GM12878 (cell line): ENCODE measurements around the gene KIF2A. TPM values are rescaled to one million over a fixed set of nuclear protein-coding genes. Genes with fewer than 3 reads are reported as not detected.

Experiments
- ASH2L ChIP-seq: fragments of 300-600, 200-600 bp; sonication (generic); IDR thresholded peaks from 2 replicates; pipeline ENCODE4 v1.6.1; 2017; ENCODE audit warnings: low read depth, mild to moderate bottlenecking, borderline replicate concordance
- ATF3 ChIP-seq: IDR thresholded peaks from 2 replicates; pipeline ENCODE4 v1.6.1; 2011; ENCODE audit warnings: low read depth, mild to moderate bottlenecking, low read length, moderate library complexity, borderline replicate concordance; ENCODE audit errors: extremely low read depth
- BRCA1 ChIP-seq: IDR thresholded peaks from 2 replicates; pipeline ENCODE4 v1.6.1; 2011; ENCODE audit warnings: low read depth, low read length, improper control_type of control experiment
- KLF5 ChIP-seq: fragments of 450-650 bp; IDR thresholded peaks from 2 replicates; pipeline ENCODE4 v1.6.1; 2014; ENCODE audit warnings: mild to moderate bottlenecking; ENCODE audit not compliant: partially characterized antibody
- NR2C2 ChIP-seq: IDR thresholded peaks from 2 replicates; pipeline ENCODE4 v1.6.1; 2011; ENCODE audit warnings: borderline replicate concordance, low read depth; ENCODE audit not compliant: control insufficient read depth, insufficient read length
- RAD51 ChIP-seq: fragments of 450-650 bp; IDR thresholded peaks from 2 replicates; pipeline ENCODE4 v1.6.1; 2016; ENCODE audit warnings: moderate library complexity, mild to moderate bottlenecking, inconsistent platforms
- SPI1 ChIP-seq: IDR thresholded peaks from 2 replicates; pipeline ENCODE4 v1.6.1; 2011; ENCODE audit warnings: low read depth, mild to moderate bottlenecking, low read length, moderate library complexity, borderline replicate concordance; ENCODE audit not compliant: insufficient read depth
- SRF ChIP-seq, 2 experiments: IDR thresholded peaks; 2 replicates each; pipeline ENCODE4 v1.6.1; 2011; ENCODE audit warnings: low read depth in 2 of 2, low read length in 2 of 2, mild to moderate bottlenecking in 1 of 2, moderate library complexity in 1 of 2
- ZNF207 ChIP-seq: fragments of 450-650 bp; IDR thresholded peaks from 2 replicates; pipeline ENCODE4 v1.6.1; 2014; ENCODE audit warnings: antibody characterized with exemption, mild to moderate bottlenecking, borderline replicate concordance
- polyA plus RNA-seq, 11 experiments: library from polyadenylated mRNA; depleted of rRNA in 4 of 11; unstranded in 6 of 11; stranded (reverse) in 5 of 11; fragments of >200 nt; fragmentation: Nextera tagmentation in 4 of 11; fragmentation: Illumina TruSeq in 1 of 11; extraction: Ambion mirVana in 4 of 11; extraction: Trizol in 1 of 11; gene quantifications; 1 replicate in 1 of 11; 2 replicates in 10 of 11; pipeline versions ENCODE4 v1.2.1 to v1.2.3, GENCODE V29; 2011 to 2016; ENCODE audit warnings: inconsistent platforms in 2 of 11, missing spikeins in 2 of 11, low read depth in 1 of 11
- total RNA-seq, 4 experiments: library from RNA; depleted of rRNA in 3 of 4; stranded (reverse); fragments of >200 nt in 3 of 4; fragmentation: Illumina TruSeq in 1 of 4; extraction: Trizol in 1 of 4; gene quantifications; 2 replicates each; pipeline versions ENCODE4 v1.2.1 to v1.2.3, GENCODE V29; 2013 to 2021
- TF ChIP-seq, protein P1 (sequence below): fragments of 150-350 bp; IDR thresholded peaks from 2 replicates; pipeline ENCODE4 v1.6.1; 2016; ENCODE audit warnings: low read depth, low read length
- TF ChIP-seq, protein P2 (sequence below): IDR thresholded peaks from 2 replicates; pipeline ENCODE4 v1.6.1; 2012; ENCODE audit warnings: improper control_type of control experiment, low read depth, low read length; ENCODE audit not compliant: insufficient replicate concordance
- TF ChIP-seq, protein P3 (sequence below): IDR thresholded peaks from 2 replicates; pipeline ENCODE4 v1.6.1; 2011; ENCODE audit warnings: mild to moderate bottlenecking, low read depth, low read length, moderate library complexity; ENCODE audit not compliant: insufficient replicate concordance

Gene KIF2A
- total and polyA plus RNA-seq, 10 of the 15 experiments (the other 5 are each of a cell fraction or from before 2014, with no cell fraction given), result 35.9 to 124 (median 80.1) TPM

- TF ChIP-seq NR2C2, result no peak
- TF ChIP-seq RAD51, result peak; percentile 38; the same call in 1 of the 2 replicates
- TF ChIP-seq ATF3, result no peak
- peak; percentile 28; the same call in 1 of the 2 replicates for TF ChIP-seq SPI1
- TF ChIP-seq, protein P1, sequence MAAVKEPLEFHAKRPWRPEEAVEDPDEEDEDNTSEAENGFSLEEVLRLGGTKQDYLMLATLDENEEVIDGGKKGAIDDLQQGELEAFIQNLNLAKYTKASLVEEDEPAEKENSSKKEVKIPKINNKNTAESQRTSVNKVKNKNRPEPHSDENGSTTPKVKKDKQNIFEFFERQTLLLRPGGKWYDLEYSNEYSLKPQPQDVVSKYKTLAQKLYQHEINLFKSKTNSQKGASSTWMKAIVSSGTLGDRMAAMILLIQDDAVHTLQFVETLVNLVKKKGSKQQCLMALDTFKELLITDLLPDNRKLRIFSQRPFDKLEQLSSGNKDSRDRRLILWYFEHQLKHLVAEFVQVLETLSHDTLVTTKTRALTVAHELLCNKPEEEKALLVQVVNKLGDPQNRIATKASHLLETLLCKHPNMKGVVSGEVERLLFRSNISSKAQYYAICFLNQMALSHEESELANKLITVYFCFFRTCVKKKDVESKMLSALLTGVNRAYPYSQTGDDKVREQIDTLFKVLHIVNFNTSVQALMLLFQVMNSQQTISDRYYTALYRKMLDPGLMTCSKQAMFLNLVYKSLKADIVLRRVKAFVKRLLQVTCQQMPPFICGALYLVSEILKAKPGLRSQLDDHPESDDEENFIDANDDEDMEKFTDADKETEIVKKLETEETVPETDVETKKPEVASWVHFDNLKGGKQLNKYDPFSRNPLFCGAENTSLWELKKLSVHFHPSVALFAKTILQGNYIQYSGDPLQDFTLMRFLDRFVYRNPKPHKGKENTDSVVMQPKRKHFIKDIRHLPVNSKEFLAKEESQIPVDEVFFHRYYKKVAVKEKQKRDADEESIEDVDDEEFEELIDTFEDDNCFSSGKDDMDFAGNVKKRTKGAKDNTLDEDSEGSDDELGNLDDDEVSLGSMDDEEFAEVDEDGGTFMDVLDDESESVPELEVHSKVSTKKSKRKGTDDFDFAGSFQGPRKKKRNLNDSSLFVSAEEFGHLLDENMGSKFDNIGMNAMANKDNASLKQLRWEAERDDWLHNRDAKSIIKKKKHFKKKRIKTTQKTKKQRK, result no peak
- peak; percentile 87; the same call in 1 of the 2 replicates for TF ChIP-seq ASH2L
- TF ChIP-seq BRCA1, result no peak
- TF ChIP-seq, protein P2, sequence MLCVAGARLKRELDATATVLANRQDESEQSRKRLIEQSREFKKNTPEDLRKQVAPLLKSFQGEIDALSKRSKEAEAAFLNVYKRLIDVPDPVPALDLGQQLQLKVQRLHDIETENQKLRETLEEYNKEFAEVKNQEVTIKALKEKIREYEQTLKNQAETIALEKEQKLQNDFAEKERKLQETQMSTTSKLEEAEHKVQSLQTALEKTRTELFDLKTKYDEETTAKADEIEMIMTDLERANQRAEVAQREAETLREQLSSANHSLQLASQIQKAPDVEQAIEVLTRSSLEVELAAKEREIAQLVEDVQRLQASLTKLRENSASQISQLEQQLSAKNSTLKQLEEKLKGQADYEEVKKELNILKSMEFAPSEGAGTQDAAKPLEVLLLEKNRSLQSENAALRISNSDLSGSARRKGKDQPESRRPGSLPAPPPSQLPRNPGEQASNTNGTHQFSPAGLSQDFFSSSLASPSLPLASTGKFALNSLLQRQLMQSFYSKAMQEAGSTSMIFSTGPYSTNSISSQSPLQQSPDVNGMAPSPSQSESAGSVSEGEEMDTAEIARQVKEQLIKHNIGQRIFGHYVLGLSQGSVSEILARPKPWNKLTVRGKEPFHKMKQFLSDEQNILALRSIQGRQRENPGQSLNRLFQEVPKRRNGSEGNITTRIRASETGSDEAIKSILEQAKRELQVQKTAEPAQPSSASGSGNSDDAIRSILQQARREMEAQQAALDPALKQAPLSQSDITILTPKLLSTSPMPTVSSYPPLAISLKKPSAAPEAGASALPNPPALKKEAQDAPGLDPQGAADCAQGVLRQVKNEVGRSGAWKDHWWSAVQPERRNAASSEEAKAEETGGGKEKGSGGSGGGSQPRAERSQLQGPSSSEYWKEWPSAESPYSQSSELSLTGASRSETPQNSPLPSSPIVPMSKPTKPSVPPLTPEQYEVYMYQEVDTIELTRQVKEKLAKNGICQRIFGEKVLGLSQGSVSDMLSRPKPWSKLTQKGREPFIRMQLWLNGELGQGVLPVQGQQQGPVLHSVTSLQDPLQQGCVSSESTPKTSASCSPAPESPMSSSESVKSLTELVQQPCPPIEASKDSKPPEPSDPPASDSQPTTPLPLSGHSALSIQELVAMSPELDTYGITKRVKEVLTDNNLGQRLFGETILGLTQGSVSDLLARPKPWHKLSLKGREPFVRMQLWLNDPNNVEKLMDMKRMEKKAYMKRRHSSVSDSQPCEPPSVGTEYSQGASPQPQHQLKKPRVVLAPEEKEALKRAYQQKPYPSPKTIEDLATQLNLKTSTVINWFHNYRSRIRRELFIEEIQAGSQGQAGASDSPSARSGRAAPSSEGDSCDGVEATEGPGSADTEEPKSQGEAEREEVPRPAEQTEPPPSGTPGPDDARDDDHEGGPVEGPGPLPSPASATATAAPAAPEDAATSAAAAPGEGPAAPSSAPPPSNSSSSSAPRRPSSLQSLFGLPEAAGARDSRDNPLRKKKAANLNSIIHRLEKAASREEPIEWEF, result no peak
- peak; percentile 51 for TF ChIP-seq KLF5
- TF ChIP-seq SRF (IDR thresholded peaks at IDR 0.05; ENCODE audit: low read depth in 2 of 2, low read length in 2 of 2), result no peak
- TF ChIP-seq, protein P3, sequence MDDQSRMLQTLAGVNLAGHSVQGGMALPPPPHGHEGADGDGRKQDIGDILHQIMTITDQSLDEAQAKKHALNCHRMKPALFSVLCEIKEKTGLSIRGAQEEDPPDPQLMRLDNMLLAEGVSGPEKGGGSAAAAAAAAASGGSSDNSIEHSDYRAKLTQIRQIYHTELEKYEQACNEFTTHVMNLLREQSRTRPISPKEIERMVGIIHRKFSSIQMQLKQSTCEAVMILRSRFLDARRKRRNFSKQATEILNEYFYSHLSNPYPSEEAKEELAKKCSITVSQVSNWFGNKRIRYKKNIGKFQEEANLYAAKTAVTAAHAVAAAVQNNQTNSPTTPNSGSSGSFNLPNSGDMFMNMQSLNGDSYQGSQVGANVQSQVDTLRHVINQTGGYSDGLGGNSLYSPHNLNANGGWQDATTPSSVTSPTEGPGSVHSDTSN, result no peak
- TF ChIP-seq ZNF207, result peak; percentile 87; the same call in 1 of the 2 replicates
These were observed 97.6 kb downstream of the KIF2A start, which contains the start of gene DIMT1 (continued) for GRCh38 chr5:62403411-62404250.
